HepG2 (cell line): ENCODE measurements around the gene RUSF1. TPM values are rescaled to one million over a fixed set of nuclear protein-coding genes. Genes with fewer than 3 reads are reported as not detected.

Source experiments
- DNMT1 ChIP-seq: sonication (generic); formaldehyde crosslinking; IDR thresholded peaks from 2 replicates; pipeline ENCODE4 v1.5.1; 2020; ENCODE audit warnings: mild to moderate bottlenecking, missing genetic modification reagents
- FOXA1 ChIP-seq, 2 experiments: fragments of 450-650 bp in 1 of 2; sonication (generic) in 1 of 2; formaldehyde crosslinking in 1 of 2; IDR thresholded peaks; 2 replicates each; pipeline versions ENCODE4 v1.4.0 to v1.6.1; 2016 to 2020; ENCODE audit warnings: missing genetic modification reagents in 1 of 2
- HNRNPUL1 ChIP-seq: fragments of 200-400 bp; formaldehyde crosslinking; IDR thresholded peaks from 2 replicates; pipeline ENCODE4 v1.6.1; 2017; ENCODE audit warnings: low read depth, mild to moderate bottlenecking, low read length, moderate library complexity
- MXD4 ChIP-seq: IDR thresholded peaks from 2 replicates; pipeline ENCODE4 v1.6.1; 2016; ENCODE audit warnings: mild to moderate bottlenecking, missing biosample characterization, missing genetic modification reagents
- RAD51 ChIP-seq: fragments of 450-650 bp; IDR thresholded peaks from 2 replicates; pipeline ENCODE4 v1.6.1; 2016; ENCODE audit warnings: borderline replicate concordance
- THAP8 ChIP-seq: sonication (generic); formaldehyde crosslinking; IDR thresholded peaks from 2 replicates; pipeline ENCODE4 v1.5.1; 2020; ENCODE audit warnings: missing genetic modification reagents, mild to moderate bottlenecking, borderline replicate concordance
- ZNF124 ChIP-seq: sonication (generic); formaldehyde crosslinking; IDR thresholded peaks from 2 replicates; pipeline ENCODE4 v1.4.0; 2020; ENCODE audit warnings: missing genetic modification reagents
- ZNF224 ChIP-seq: sonication (generic); formaldehyde crosslinking; IDR thresholded peaks from 2 replicates; pipeline ENCODE4 v1.5.0; 2020; ENCODE audit warnings: mild to moderate bottlenecking, missing genetic modification reagents
- ZNF318 ChIP-seq: sonication (generic); formaldehyde crosslinking; IDR thresholded peaks from 2 replicates; pipeline ENCODE4 v1.4.0; 2020; ENCODE audit warnings: mild to moderate bottlenecking, missing genetic modification reagents
- ZNF614 ChIP-seq: IDR thresholded peaks from 2 replicates; pipeline ENCODE4 v1.6.1; 2018; ENCODE audit warnings: missing biosample characterization, missing genetic modification reagents, inconsistent platforms, borderline replicate concordance
- polyA plus RNA-seq, 8 experiments: library from polyadenylated mRNA; depleted of rRNA in 3 of 8; stranded (reverse) in 7 of 8; unstranded in 1 of 8; fragments of >200 nt; fragmentation: Illumina TruSeq in 4 of 8; extraction: Trizol in 4 of 8; gene quantifications; 2 replicates each; pipeline versions ENCODE4 v1.2.1 to v1.2.3, GENCODE V29; 2011 to 2016; ENCODE audit warnings: low read depth in 4 of 8, missing spikeins in 1 of 8, mixed read lengths in 1 of 8; ENCODE audit not compliant: insufficient read depth in 1 of 8
- total RNA-seq, 5 experiments: library from RNA; depleted of rRNA; stranded (reverse); fragments of >200 nt; fragmentation: Illumina TruSeq; extraction: Trizol; gene quantifications; 2 replicates each; pipeline ENCODE4 v1.2.3, GENCODE V29; 2016; ENCODE audit warnings: low read depth in 1 of 5
- TF ChIP-seq, protein P1 (sequence below): sonication (generic); formaldehyde crosslinking; IDR thresholded peaks from 2 replicates; pipeline ENCODE4 v1.4.0; 2020; ENCODE audit warnings: missing genetic modification reagents, borderline replicate concordance
- TF ChIP-seq, protein P2 (sequence below): sonication (generic); formaldehyde crosslinking; IDR thresholded peaks from 2 replicates; pipeline ENCODE4 v1.8.0; 2022; ENCODE audit warnings: low read depth, missing genetic modification reagents
- TF ChIP-seq, protein P3 (sequence below): sonication (generic); formaldehyde crosslinking; IDR thresholded peaks from 2 replicates; pipeline ENCODE4 v1.5.0; 2020; ENCODE audit warnings: missing genetic modification reagents

Gene RUSF1
- total and polyA plus RNA-seq, 2 of the 13 experiments (the other 11 are each of a cell fraction or from before 2014, with no cell fraction given), result 40.8 to 50.2 TPM

GRCh38 chr16:31458073-31458843 is 49.9 kb downstream of the RUSF1 start (continued):
- TF ChIP-seq, protein P1, sequence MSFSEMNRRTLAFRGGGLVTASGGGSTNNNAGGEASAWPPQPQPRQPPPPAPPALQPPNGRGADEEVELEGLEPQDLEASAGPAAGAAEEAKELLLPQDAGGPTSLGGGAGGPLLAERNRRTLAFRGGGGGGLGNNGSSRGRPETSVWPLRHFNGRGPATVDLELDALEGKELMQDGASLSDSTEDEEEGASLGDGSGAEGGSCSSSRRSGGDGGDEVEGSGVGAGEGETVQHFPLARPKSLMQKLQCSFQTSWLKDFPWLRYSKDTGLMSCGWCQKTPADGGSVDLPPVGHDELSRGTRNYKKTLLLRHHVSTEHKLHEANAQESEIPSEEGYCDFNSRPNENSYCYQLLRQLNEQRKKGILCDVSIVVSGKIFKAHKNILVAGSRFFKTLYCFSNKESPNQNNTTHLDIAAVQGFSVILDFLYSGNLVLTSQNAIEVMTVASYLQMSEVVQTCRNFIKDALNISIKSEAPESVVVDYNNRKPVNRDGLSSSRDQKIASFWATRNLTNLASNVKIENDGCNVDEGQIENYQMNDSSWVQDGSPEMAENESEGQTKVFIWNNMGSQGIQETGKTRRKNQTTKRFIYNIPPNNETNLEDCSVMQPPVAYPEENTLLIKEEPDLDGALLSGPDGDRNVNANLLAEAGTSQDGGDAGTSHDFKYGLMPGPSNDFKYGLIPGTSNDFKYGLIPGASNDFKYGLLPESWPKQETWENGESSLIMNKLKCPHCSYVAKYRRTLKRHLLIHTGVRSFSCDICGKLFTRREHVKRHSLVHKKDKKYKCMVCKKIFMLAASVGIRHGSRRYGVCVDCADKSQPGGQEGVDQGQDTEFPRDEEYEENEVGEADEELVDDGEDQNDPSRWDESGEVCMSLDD (CRISPR knock-in tag), result no peak; the same call in 1 of the 2 replicates
- peak; percentile 96 for TF ChIP-seq ZNF318
- TF ChIP-seq FOXA1 (IDR thresholded peaks at IDR 0.05), result no peak
- TF ChIP-seq FOXA1 (CRISPR knock-in tag; IDR thresholded peaks at IDR 0.05), result peak; percentile 76
- TF ChIP-seq ZNF224 (CRISPR knock-in tag), result peak; percentile 94
- TF ChIP-seq ZNF614 (CRISPR knock-in tag), result peak; percentile 97
- TF ChIP-seq THAP8 (CRISPR knock-in tag), result no peak
- no peak for TF ChIP-seq RAD51
- no peak for TF ChIP-seq DNMT1 (CRISPR knock-in tag)
- TF ChIP-seq, protein P2, sequence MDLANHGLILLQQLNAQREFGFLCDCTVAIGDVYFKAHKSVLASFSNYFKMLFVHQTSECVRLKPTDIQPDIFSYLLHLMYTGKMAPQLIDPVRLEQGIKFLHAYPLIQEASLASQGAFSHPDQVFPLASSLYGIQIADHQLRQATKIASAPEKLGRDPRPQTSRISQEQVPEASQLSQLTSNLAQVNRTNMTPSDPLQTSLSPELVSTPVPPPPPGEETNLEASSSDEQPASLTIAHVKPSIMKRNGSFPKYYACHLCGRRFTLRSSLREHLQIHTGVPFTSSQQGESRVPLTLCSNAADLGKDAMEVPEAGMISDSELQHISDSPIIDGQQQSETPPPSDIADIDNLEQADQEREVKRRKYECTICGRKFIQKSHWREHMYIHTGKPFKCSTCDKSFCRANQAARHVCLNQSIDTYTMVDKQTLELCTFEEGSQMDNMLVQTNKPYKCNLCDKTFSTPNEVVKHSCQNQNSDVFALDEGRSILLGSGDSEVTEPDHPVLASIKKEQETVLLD (CRISPR knock-in tag), result peak; percentile 86; the same call in 1 of the 2 replicates
- TF ChIP-seq HNRNPUL1, result no peak
- TF ChIP-seq ZNF124, result peak; percentile 88; the same call in 1 of the 2 replicates
- TF ChIP-seq, protein P3, sequence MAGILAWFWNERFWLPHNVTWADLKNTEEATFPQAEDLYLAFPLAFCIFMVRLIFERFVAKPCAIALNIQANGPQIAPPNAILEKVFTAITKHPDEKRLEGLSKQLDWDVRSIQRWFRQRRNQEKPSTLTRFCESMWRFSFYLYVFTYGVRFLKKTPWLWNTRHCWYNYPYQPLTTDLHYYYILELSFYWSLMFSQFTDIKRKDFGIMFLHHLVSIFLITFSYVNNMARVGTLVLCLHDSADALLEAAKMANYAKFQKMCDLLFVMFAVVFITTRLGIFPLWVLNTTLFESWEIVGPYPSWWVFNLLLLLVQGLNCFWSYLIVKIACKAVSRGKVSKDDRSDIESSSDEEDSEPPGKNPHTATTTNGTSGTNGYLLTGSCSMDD (CRISPR knock-in tag), result no peak
- TF ChIP-seq MXD4, result peak; percentile 94
